WTC11 (cell line): ENCODE data around the gene NR1I3. TPM values are rescaled to one million over a fixed set of nuclear protein-coding genes. Genes with fewer than 3 reads are reported as not detected.

Source experiments
- ATAC-seq: fragments of 200-7000 bp; cut with Tn5 transposase; 2 replicates; pipeline ENCODE4 v1.10.0; 2021; ENCODE audit warnings: mild to moderate bottlenecking, moderate library complexity
- Bru-seq: library from RNA; stranded (reverse); fragments of 400-500 nt; gene quantifications from one replicate; lab custom pipeline; 2021; lab: Mats Ljungman, UMichigan
- CTCF ChIA-PET: fragments of 300-600 bp; sonication (Branson Sonifier 250); formaldehyde crosslinking; loops from one replicate; lab custom pipeline; 2021; ENCODE audit warnings: antibody characterized with exemption; lab: Charles Lee
- POLR2A ChIA-PET: fragments of 350-600 bp; sonication (Branson Sonifier 250); formaldehyde crosslinking; loops from one replicate; lab custom pipeline; 2021; ENCODE audit warnings: antibody characterized with exemption; lab: Charles Lee
- DNase-seq: peaks from one replicate; pipeline ENCODE4 v3.0.0; 2021; ENCODE audit warnings: low spot score
- H3K27ac Mint-ChIP-seq: 2 replicates; pipeline ENCODE4 v1.8.0; 2021; ENCODE audit warnings: mixed read lengths
- H3K27me3 Mint-ChIP-seq: 2 replicates; pipeline ENCODE4 v1.8.0; 2021; ENCODE audit warnings: low read depth, mild to moderate bottlenecking, moderate library complexity, mixed read lengths
- H3K36me3 Mint-ChIP-seq: 2 replicates; pipeline ENCODE4 v1.8.0; 2021; ENCODE audit warnings: mixed read lengths
- H3K4me1 Mint-ChIP-seq: 2 replicates; pipeline ENCODE4 v1.8.0; 2022; ENCODE audit warnings: mixed read lengths
- H3K4me3 Mint-ChIP-seq: 2 replicates; pipeline ENCODE4 v1.8.0; 2021; ENCODE audit warnings: mild to moderate bottlenecking, moderate library complexity, mixed read lengths
- H3K9me3 Mint-ChIP-seq: 2 replicates; pipeline ENCODE4 v1.8.0; 2021; ENCODE audit warnings: mixed read lengths
- E2F5 ChIP-seq: sonication (generic); formaldehyde crosslinking; IDR thresholded peaks from 2 replicates; pipeline ENCODE4 v1.8.1; 2022; ENCODE audit warnings: mild to moderate bottlenecking, moderate library complexity, missing genetic modification reagents
- ELF4 ChIP-seq: sonication (generic); formaldehyde crosslinking; IDR thresholded peaks from 2 replicates; pipeline ENCODE4 v1.8.1; 2022; ENCODE audit warnings: low read depth, mild to moderate bottlenecking, moderate library complexity, missing genetic modification reagents
- FOXJ3 ChIP-seq: sonication (generic); formaldehyde crosslinking; IDR thresholded peaks from 2 replicates; pipeline ENCODE4 v1.9.0; 2021; ENCODE audit warnings: missing genetic modification reagents, mild to moderate bottlenecking, borderline replicate concordance
- FOXP1 ChIP-seq: sonication (generic); formaldehyde crosslinking; IDR thresholded peaks from 2 replicates; pipeline ENCODE4 v1.8.0; 2022; ENCODE audit warnings: missing genetic modification reagents, mild to moderate bottlenecking, moderate library complexity, borderline replicate concordance
- IRF2 ChIP-seq: sonication (generic); formaldehyde crosslinking; IDR thresholded peaks from 2 replicates; pipeline ENCODE4 v1.8.0; 2022; ENCODE audit warnings: low read depth, missing genetic modification reagents, borderline replicate concordance
- JAZF1 ChIP-seq: fragments of 250-450 bp; sonication (Bioruptor Pico); IDR thresholded peaks from 2 replicates; pipeline ENCODE4 v1.9.0; 2021; ENCODE audit warnings: moderate library complexity, mild to moderate bottlenecking, inconsistent platforms
- KAT7 ChIP-seq: sonication (generic); formaldehyde crosslinking; IDR thresholded peaks from 2 replicates; pipeline ENCODE4 v1.8.1; 2023; ENCODE audit warnings: missing genetic modification reagents, mild to moderate bottlenecking, borderline replicate concordance
- MYBL2 ChIP-seq: sonication (generic); formaldehyde crosslinking; IDR thresholded peaks from 2 replicates; pipeline ENCODE4 v1.8.1; 2023; ENCODE audit warnings: mild to moderate bottlenecking, moderate library complexity, missing genetic modification reagents
- NFATC4 ChIP-seq: fragments of 250-450 bp; sonication (Bioruptor Pico); IDR thresholded peaks from 2 replicates; pipeline ENCODE4 v1.9.0; 2021; ENCODE audit warnings: mild to moderate bottlenecking
- SOX15 ChIP-seq: fragments of 250-450 bp; sonication (Bioruptor Pico); IDR thresholded peaks from 2 replicates; pipeline ENCODE4 v1.9.0; 2021; ENCODE audit warnings: mild to moderate bottlenecking
- USF1 ChIP-seq: sonication (generic); formaldehyde crosslinking; IDR thresholded peaks from 2 replicates; pipeline ENCODE4 v1.8.0; 2022; ENCODE audit warnings: mild to moderate bottlenecking, missing genetic modification reagents
- ZNF532 ChIP-seq: fragments of 250-450 bp; sonication (Bioruptor Pico); IDR thresholded peaks from 2 replicates; pipeline ENCODE4 v1.9.0; 2021; ENCODE audit warnings: mild to moderate bottlenecking, borderline replicate concordance
- long read RNA-seq, 3 experiments: library from RNA in 1 of 3; library from capped mRNA in 1 of 3; library from polyadenylated mRNA in 1 of 3; unstranded in 2 of 3; stranded (forward) in 1 of 3; transcript quantifications; one replicate each; pipeline ENCODE4 v2.0.0, GENCODE V29; 2021
- total RNA-seq: library from RNA; stranded (reverse); gene quantifications from 3 replicates; pipeline ENCODE4 v1.2.3, GENCODE V29; 2021
- TF ChIP-seq, protein P1 (sequence below): fragments of 250-450 bp; sonication (Bioruptor Pico); IDR thresholded peaks from 2 replicates; pipeline ENCODE4 v2.1.2; 2022; ENCODE audit warnings: mild to moderate bottlenecking, moderate library complexity
- TF ChIP-seq, protein P2 (sequence below): sonication (generic); formaldehyde crosslinking; conservative IDR thresholded peaks from 2 replicates; pipeline ENCODE4 v1.8.1; 2022; ENCODE audit warnings: mild to moderate bottlenecking, missing genetic modification reagents
- TF ChIP-seq, protein P3 (sequence below): fragments of 250-450 bp; sonication (Bioruptor Pico); conservative IDR thresholded peaks from 2 replicates; pipeline ENCODE4 v1.9.0; 2021; ENCODE audit warnings: mild to moderate bottlenecking

Gene NR1I3, protein sequence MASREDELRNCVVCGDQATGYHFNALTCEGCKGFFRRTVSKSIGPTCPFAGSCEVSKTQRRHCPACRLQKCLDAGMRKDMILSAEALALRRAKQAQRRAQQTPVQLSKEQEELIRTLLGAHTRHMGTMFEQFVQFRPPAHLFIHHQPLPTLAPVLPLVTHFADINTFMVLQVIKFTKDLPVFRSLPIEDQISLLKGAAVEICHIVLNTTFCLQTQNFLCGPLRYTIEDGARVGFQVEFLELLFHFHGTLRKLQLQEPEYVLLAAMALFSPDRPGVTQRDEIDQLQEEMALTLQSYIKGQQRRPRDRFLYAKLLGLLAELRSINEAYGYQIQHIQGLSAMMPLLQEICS
- total RNA-seq, result 0.16 TPM in 1 of 3 replicates, not detected in the others
- not detected for Bru-seq, nascent RNA
- long read RNA-seq, experiment 1, result 0 reads
- long read RNA-seq, experiment 2, result 0 reads
- long read RNA-seq, experiment 3, result 0 reads

GRCh38 chr1:161238039-161238473 is at the start of gene NR1I3:
TSS of gene NR1I3 (minus strand) at chr1:161238203. CDS start at chr1:161236565, 1,638 bp downstream.
- H3K36me3 Mint-ChIP-seq, result no peaks in the 10 kb centered on the region
- H3K4me1 Mint-ChIP-seq, result no peaks in the 10 kb centered on the region
- no peak within 1 kb of the TSS for H3K4me3 Mint-ChIP-seq
- no peak for ATAC-seq
- no peak within 1 kb of the TSS for H3K27ac Mint-ChIP-seq
- ChIA-PET CTCF (interaction anchor here (0.6 to 4.2 kb wide), 4 partner anchors 12 to 68 kb away, joined by 4 to 17 read pairs (median 6); partner anchors contain the start of genes PCP4L1 and TOMM40L), POLR2A (no interaction called here)
- no peaks in the 10 kb centered on the region for H3K9me3 Mint-ChIP-seq
- TF ChIP-seq FOXP1 (CRISPR knock-in tag), result no peak
- TF ChIP-seq, protein P1, sequence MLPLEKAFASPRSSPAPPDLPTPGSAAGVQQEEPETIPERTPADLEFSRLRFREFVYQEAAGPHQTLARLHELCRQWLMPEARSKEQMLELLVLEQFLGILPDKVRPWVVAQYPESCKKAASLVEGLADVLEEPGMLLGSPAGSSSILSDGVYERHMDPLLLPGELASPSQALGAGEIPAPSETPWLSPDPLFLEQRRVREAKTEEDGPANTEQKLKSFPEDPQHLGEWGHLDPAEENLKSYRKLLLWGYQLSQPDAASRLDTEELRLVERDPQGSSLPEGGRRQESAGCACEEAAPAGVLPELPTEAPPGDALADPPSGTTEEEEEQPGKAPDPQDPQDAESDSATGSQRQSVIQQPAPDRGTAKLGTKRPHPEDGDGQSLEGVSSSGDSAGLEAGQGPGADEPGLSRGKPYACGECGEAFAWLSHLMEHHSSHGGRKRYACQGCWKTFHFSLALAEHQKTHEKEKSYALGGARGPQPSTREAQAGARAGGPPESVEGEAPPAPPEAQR (CRISPR knock-in tag), result no peak
- no peak for TF ChIP-seq ELF4 (CRISPR knock-in tag)
- no peak for TF ChIP-seq NFATC4
- TF ChIP-seq ZNF532, result no peak
- no peak for TF ChIP-seq FOXJ3 (CRISPR knock-in tag)
- peaks cover 4% of the 10 kb centered on the region for H3K27me3 Mint-ChIP-seq
- no peak for DNase-seq

DNA sequence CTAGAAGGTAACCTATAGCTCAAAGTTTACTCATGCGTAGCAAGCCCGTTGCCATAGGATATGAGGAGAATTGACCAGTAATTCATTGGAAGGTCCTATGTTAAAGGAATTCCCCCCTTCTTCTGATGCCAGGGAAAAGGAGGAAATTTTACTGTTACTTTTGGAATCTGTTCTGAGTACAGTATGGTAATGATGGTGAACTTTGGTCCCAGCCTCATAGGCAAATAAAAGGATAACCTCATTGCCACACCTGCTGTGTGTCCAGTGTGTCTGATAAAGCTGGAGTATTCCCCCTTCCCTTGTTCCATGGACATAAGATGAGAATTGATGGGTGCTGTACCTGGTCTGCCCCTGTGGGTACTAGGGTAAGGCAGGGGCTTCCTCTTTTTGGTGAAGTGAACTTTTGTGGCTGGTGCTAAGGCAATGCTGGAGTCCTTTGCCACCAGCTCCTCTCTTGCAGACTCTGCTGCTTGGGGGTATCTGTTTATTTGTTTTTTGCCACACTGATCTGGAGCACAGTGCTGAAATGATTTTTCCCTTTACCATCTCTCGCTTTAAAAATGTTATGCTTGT is 49.6 kb upstream of the NR1I3 start:
- H3K4me1 Mint-ChIP-seq, result peaks cover 15% of the 10 kb centered on the region

More for the DNA sequence above, 49.6 kb upstream of the NR1I3 start:
- peaks cover 5% of the 10 kb centered on the region for H3K36me3 Mint-ChIP-seq
- H3K27ac Mint-ChIP-seq, result no peak overlapping the region
- ChIA-PET POLR2A (interaction anchor here (0.6 kb wide), 1 partner anchor 115 kb away, joined by 5 read pairs; no protein-coding TSS in a partner anchor), CTCF (interaction anchor here (0.9 to 2.0 kb wide), 3 partner anchors 19 to 62 kb away, joined by 3 to 9 read pairs (median 4); partner anchors contain the start of genes PCP4L1 and TOMM40L)
- peaks cover 8% of the 10 kb centered on the region for H3K27me3 Mint-ChIP-seq
- peaks cover 6% of the 10 kb centered on the region for H3K9me3 Mint-ChIP-seq
- TF ChIP-seq MYBL2 (CRISPR knock-in tag) (no peak), JAZF1 (CRISPR knock-in tag) (no peak), ELF4 (CRISPR knock-in tag) (no peak), USF1 (no peak), IRF2 (CRISPR knock-in tag) (no peak), E2F5 (CRISPR knock-in tag) (no peak), SOX15 (no peak), KAT7 (CRISPR knock-in tag) (no peak)
- TF ChIP-seq, protein P2, sequence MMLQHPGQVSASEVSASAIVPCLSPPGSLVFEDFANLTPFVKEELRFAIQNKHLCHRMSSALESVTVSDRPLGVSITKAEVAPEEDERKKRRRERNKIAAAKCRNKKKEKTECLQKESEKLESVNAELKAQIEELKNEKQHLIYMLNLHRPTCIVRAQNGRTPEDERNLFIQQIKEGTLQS (CRISPR knock-in tag), result no peak
- TF ChIP-seq, protein P3, sequence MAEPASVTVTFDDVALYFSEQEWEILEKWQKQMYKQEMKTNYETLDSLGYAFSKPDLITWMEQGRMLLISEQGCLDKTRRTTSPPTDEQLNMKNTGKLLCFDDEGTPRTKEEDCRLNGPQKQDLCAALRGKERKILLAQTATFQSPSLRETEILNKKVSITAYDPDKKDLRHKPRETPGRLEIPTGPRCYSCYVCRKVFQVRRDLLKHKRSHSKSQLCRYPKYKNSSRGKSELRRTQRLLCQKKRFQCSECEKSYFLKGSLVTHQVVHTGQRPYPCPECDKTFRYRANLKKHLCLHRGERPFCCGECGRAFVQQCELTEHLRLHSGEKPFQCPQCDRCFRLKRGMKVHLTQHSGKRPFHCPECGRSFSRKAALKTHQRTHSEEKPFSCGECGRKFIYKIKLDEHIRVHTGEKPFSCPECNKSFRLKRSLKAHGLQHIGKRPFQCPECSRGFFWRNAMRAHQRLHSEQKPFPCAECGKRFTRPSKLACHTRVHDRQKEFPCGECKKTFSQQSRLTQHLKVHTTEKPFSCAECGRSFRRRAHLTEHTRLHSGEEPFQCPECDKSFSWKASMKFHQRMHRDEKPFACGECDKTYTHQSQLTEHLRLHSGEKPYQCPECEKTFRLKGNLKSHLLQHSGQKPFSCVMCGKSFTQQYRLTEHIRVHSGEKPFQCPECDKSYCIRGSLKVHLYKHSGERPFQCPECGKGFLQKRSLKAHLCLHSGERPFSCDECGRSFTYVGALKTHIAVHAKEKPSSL (CRISPR knock-in tag), result no peak
- no peak for DNase-seq
- no peak for ATAC-seq
- H3K4me3 Mint-ChIP-seq, result no peak overlapping the region
